Gastrocnemius medialis (tissue), 4 donors: ENCODE measurements around the gene SPATA12. TPM values are rescaled to one million over a fixed set of nuclear protein-coding genes. Genes with fewer than 3 reads are reported as not detected.

ENCODE experiments used
- ATAC-seq, 2 donors: fragments of 150-250 bp; one replicate each; pipeline ENCODE4 v1.9.1; 2016
- DNase-seq, 2 donors: peaks; one replicate each; pipeline ENCODE4 v3.0.0-alpha.2; 2019
- H3K27ac ChIP-seq, 4 donors: fragments of 200-600 bp; sonication (generic); 1 replicate in 1 of 4; 2 replicates in 3 of 4; pipeline ENCODE4 v1.5.1; 2016 to 2018; ENCODE audit warnings: mild to moderate bottlenecking in 2 of 4, moderate library complexity in 1 of 4
- H3K27me3 ChIP-seq, 3 donors: fragments of 200-600 bp; sonication (generic) in 2 of 3; 1 replicate in 1 of 3; 2 replicates in 2 of 3; pipeline versions ENCODE4 v1.5.1 to v1.6.0; 2016 to 2019; ENCODE audit warnings: mild to moderate bottlenecking in 1 of 3, moderate library complexity in 1 of 3
- H3K36me3 ChIP-seq, 2 donors: fragments of 200-600 bp; sonication (generic) in 1 of 2; one replicate each; pipeline ENCODE4 v1.5.1; 2017 to 2018
- H3K4me1 ChIP-seq, 2 donors: fragments of 200-600 bp; sonication (generic) in 1 of 2; one replicate each; pipeline ENCODE4 v1.5.1; 2016 to 2017; ENCODE audit warnings: mild to moderate bottlenecking in 2 of 2
- H3K4me3 ChIP-seq, 4 donors: fragments of 200-600 bp; sonication (generic) in 3 of 4; 1 replicate in 1 of 4; 2 replicates in 3 of 4; pipeline ENCODE4 v1.5.1; 2016 to 2019; ENCODE audit warnings: mild to moderate bottlenecking in 2 of 4
- H3K9me3 ChIP-seq, 3 donors: fragments of 200-600 bp; sonication (generic) in 2 of 3; 1 replicate in 1 of 3; 2 replicates in 2 of 3; pipeline ENCODE4 v1.5.1; 2016 to 2019
- POLR2A ChIP-seq, 2 donors: fragments of 450-650 bp; IDR thresholded peaks; one replicate each; pipeline ENCODE4 v1.6.1; 2017; ENCODE audit warnings: antibody characterized with exemption in 2 of 2, mild to moderate bottlenecking in 2 of 2, moderate library complexity in 2 of 2
- in situ Hi-C, 4 donors: fragments of 200-750 bp; cut with MboI; loops; one replicate each; pipeline versions ENCODE4 v1.15.0 to v1.8.0; 2017; ENCODE audit warnings: low sequenced_read_pairs in 4 of 4
- intact Hi-C: fragments of 100-400 bp; cut with DNase I; formaldehyde crosslinking; loops from one replicate; pipeline ENCODE4 v1.15.1; 2023; ENCODE audit warnings: low total_unique reads
- total RNA-seq, 4 donors: library from RNA; depleted of rRNA; stranded (reverse); fragments of >200 nt; gene quantifications; one replicate each; pipeline versions ENCODE4 v1.1.0 to v1.2.3, GENCODE V29; 2016
- TF ChIP-seq, protein P1 (sequence below), 5 experiments: fragments of 450-650 bp in 3 of 5; fragments of 200-600 bp in 2 of 5; sonication (generic) in 2 of 5; IDR thresholded peaks in 4 of 5; conservative IDR thresholded peaks in 1 of 5; 1 replicate in 4 of 5; 2 replicates in 1 of 5; pipeline ENCODE4 v1.5.1; 2016 to 2019; ENCODE audit warnings: antibody characterized with exemption in 5 of 5, mild to moderate bottlenecking in 3 of 5, moderate library complexity in 3 of 5

SPATA12 gene
- total RNA-seq, 4 donors from 2014 or later, result not detected

DNA sequence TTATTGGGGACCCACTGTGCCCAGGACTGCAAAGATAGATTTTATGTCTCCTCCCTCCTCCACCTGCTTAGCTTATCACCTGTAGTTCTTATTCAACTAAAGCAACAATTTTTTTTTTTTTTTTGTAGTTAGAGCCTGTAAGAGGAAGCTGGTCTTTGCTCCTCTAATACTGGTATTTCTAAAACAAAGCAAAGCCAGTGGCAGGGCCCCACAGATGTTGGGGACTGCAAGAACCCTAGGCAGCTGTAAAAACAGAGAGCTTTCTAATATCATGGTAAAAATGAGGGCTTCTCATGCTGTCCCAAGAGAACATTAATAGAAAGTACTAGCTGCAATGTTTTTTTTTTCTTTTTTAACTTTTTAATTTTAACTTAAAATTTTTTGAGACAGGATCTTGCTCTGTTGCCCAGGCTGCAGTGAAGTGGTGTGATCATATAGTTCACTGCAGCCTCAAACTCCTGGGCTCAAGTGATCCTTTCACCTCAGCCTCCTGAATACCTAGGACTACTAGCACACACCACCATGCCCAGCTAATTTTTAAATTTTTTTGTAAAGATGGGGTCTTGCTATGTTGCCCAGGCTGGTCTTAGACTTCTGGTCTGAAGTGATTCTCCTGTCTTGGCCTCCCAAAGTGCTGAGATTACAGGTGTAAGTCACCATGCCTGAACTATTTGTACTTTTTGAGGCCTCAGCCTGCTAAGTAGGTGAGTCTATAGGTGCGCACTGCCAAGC, 27.1 kb downstream of the SPATA12 start:
- Histone ChIP-seq H3K9me3 (no peaks in the 10 kb centered on the region), H3K27ac (no peak overlapping the region), H3K4me3 (no peak overlapping the region), H3K4me1 (no peaks in the 10 kb centered on the region), H3K27me3 (no peaks in the 10 kb centered on the region), H3K36me3 (no peaks in the 10 kb centered on the region)
- ATAC-seq (no peak), DNase-seq (no peak)
- intact Hi-C loops, result no loop called here
- TF ChIP-seq, protein P1, sequence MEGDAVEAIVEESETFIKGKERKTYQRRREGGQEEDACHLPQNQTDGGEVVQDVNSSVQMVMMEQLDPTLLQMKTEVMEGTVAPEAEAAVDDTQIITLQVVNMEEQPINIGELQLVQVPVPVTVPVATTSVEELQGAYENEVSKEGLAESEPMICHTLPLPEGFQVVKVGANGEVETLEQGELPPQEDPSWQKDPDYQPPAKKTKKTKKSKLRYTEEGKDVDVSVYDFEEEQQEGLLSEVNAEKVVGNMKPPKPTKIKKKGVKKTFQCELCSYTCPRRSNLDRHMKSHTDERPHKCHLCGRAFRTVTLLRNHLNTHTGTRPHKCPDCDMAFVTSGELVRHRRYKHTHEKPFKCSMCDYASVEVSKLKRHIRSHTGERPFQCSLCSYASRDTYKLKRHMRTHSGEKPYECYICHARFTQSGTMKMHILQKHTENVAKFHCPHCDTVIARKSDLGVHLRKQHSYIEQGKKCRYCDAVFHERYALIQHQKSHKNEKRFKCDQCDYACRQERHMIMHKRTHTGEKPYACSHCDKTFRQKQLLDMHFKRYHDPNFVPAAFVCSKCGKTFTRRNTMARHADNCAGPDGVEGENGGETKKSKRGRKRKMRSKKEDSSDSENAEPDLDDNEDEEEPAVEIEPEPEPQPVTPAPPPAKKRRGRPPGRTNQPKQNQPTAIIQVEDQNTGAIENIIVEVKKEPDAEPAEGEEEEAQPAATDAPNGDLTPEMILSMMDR (IDR thresholded peaks at IDR 0.05 in 4 of 5, conservative IDR thresholded peaks at IDR 0.05 in 1 of 5), result no peak
- TF ChIP-seq POLR2A (IDR thresholded peaks at IDR 0.05), result no peak
- in situ Hi-C loops, result no loop called here

- intact Hi-C loops (no loop called here), in situ Hi-C loops (no loop called here)
- ATAC-seq, result no peak
Observed at GRCh38 chr3:57088503-57088902, 28.0 kb downstream of the SPATA12 start.

DNA sequence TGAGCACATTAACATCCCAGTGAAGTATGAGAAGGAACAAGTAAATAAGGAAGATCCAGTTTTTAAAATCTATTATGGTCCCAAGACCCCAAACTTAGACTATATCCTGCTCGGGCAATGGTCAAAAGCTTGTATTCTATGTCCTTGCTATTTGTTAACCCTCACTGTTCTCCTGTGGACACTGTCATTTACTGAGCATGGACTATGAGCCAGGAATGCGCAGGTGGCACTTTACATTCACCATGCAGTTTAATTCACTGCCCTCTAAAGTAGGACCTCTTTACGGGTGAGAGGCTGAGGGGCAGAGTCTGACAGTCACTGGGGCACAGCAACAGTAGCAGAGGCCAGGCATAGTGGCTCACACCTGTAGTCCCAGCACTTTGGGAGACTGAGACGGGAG, 28.6 kb downstream of the SPATA12 start:
- no peaks in the 10 kb centered on the region for H3K36me3 ChIP-seq
- DNase-seq (no peak), ATAC-seq (no peak)
- no peak overlapping the region for H3K4me3 ChIP-seq
- intact Hi-C loops (no loop called here), in situ Hi-C loops (no loop called here)
- H3K27me3 ChIP-seq, result no peaks in the 10 kb centered on the region
- TF ChIP-seq POLR2A (IDR thresholded peaks at IDR 0.05), result no peak
- TF ChIP-seq, protein P1 (IDR thresholded peaks at IDR 0.05 in 4 of 5, conservative IDR thresholded peaks at IDR 0.05 in 1 of 5), result no peak
- H3K9me3 ChIP-seq, result no peaks in the 10 kb centered on the region
- H3K27ac ChIP-seq, result no peak overlapping the region
- peaks cover 0 to 3% of the 10 kb centered on the region in 2 donors for H3K4me1 ChIP-seq

More at GRCh38 chr3:57088503-57088902, 28.0 kb downstream of the SPATA12 start:
- TF ChIP-seq, protein P1 (IDR thresholded peaks at IDR 0.05 in 4 of 5, conservative IDR thresholded peaks at IDR 0.05 in 1 of 5), result no peak
- TF ChIP-seq POLR2A (IDR thresholded peaks at IDR 0.05), result no peak
- no peak overlapping the region for H3K4me3 ChIP-seq
- no peaks in the 10 kb centered on the region for H3K4me1 ChIP-seq
- no peak overlapping the region for H3K27ac ChIP-seq
- H3K9me3 ChIP-seq, result no peaks in the 10 kb centered on the region
- H3K27me3 ChIP-seq, result no peaks in the 10 kb centered on the region
- no peaks in the 10 kb centered on the region for H3K36me3 ChIP-seq
- no peak for DNase-seq

DNA sequence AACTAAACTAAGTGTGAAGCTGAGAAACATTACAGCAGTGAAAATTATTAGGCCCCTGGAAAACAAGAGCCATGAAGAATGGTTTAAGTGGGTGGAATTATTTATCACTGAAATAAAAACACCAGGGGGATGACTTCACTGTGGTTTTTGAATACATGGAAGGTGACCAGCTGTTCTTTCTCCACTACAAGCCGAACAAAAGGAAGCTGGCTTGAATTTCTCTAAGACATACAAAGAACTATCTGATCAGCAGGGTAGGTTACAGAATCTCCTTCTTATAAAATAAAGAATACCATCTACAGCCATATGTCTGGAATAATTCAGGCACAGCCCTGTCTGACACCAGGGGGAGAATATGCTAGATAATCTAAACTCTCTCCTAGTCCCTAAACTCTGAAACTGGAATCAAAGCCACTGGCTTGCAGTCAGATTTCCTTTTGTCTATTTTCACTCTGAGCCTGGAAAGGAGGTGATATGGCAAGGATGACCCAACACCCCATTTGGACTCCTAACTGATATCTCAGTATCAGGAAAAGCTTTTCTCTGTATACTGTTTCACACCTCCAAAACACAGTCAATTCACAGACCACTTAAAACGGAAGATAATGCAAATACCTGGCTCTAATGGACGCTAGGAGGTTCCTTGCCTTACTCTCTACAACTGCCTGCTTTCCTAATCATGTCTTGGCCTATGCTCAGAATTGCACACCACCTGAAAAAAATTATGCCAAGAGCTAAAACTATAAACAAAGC, 31.2 kb downstream of the SPATA12 start:
- no peak for DNase-seq
- Histone ChIP-seq H3K9me3 (no peaks in the 10 kb centered on the region), H3K4me3 (no peak overlapping the region), H3K27ac (no peak overlapping the region), H3K27me3 (no peaks in the 10 kb centered on the region), H3K4me1 (peaks cover 0 to 12% of the 10 kb centered on the region in 2 donors), H3K36me3 (no peaks in the 10 kb centered on the region)
- intact Hi-C loops (no loop called here), in situ Hi-C loops (no loop called here)
- peak in 1 of 2 donors; percentile 19 for ATAC-seq
- TF ChIP-seq, protein P1 (IDR thresholded peaks at IDR 0.05 in 4 of 5, conservative IDR thresholded peaks at IDR 0.05 in 1 of 5), result no peak
- TF ChIP-seq POLR2A (IDR thresholded peaks at IDR 0.05), result no peak
